Measurements from ENCODE around the gene GSX2.
"Not testable (repeated sequence)": the region's sequence is repeated elsewhere in the genome, so short reads cannot be mapped to it uniquely, and the experiment has no call there.

Gene GSX2

GRCh38 chr4:54099748-54100574 lies at the start of gene GSX2:
TSS of gene GSX2 (plus strand) at chr4:54100163. CDS start at chr4:54100345, 182 bp downstream.
- Histone ChIP-seq H3K4me1 (ENCODE audit: control insufficient read depth, insufficient read depth, low read length) (peaks cover 30% of the 10 kb centered on the region), H3K9me3 (ENCODE audit: control insufficient read depth in 2 of 2, low read length in 2 of 2) (no peaks in the 10 kb centered on the region), H3K27ac (ENCODE audit: low read length) (no peak within 1 kb of the TSS), H3K9ac (ENCODE audit: low read length in 2 of 2) (no peak within 1 kb of the TSS), H3K4me3 (ENCODE audit: low read length in 2 of 2) (peak within 1 kb of the TSS; percentile 37 to 64), H3K36me3 (ENCODE audit: control insufficient read depth in 2 of 2, insufficient read depth in 2 of 2, low read length in 2 of 2) (no peaks in the 10 kb centered on the region), H3K27me3 (ENCODE audit: control insufficient read depth in 1 of 2, insufficient read depth in 2 of 2, low read length in 2 of 2) (peaks cover 72 to 93% of the 10 kb centered on the region in 2 donors)

- H3K4me3 ChIP-seq (ENCODE audit: low read length in 2 of 2), result no peak overlapping the region
- H3K27me3 ChIP-seq (ENCODE audit: control insufficient read depth in 1 of 2, insufficient read depth in 2 of 2, low read length in 2 of 2), result no peaks in the 10 kb centered on the region
- no peak overlapping the region for H3K27ac ChIP-seq (ENCODE audit: low read length)
- no peaks in the 10 kb centered on the region for H3K9me3 ChIP-seq (ENCODE audit: control insufficient read depth in 2 of 2, low read length in 2 of 2)
- peaks cover 3 to 5% of the 10 kb centered on the region in 2 donors for H3K36me3 ChIP-seq (ENCODE audit: control insufficient read depth in 2 of 2, insufficient read depth in 2 of 2, low read length in 2 of 2)
- H3K4me1 ChIP-seq (ENCODE audit: control insufficient read depth, insufficient read depth, low read length), result no peaks in the 10 kb centered on the region
- H3K9ac ChIP-seq (ENCODE audit: low read length in 2 of 2), result no peak overlapping the region
These were observed 49.6 kb upstream of the GSX2 start for GRCh38 chr4:54050214-54050904.

GRCh38 chr4:54053322-54053721 lies 46.6 kb upstream of the GSX2 start:
- H3K27me3 ChIP-seq (ENCODE audit: control insufficient read depth in 1 of 2, insufficient read depth in 2 of 2, low read length in 2 of 2); H3K27ac ChIP-seq (ENCODE audit: low read length); H3K4me1 ChIP-seq (ENCODE audit: control insufficient read depth, insufficient read depth, low read length); H3K36me3 ChIP-seq (ENCODE audit: control insufficient read depth in 2 of 2, insufficient read depth in 2 of 2, low read length in 2 of 2); H3K9me3 ChIP-seq (ENCODE audit: control insufficient read depth in 2 of 2, low read length in 2 of 2); H3K4me3 ChIP-seq (ENCODE audit: low read length in 2 of 2); H3K9ac ChIP-seq (ENCODE audit: low read length in 2 of 2): not testable (repeated sequence)

GRCh38 chr4:54054501-54054900 lies 45.5 kb upstream of the GSX2 start:
- Histone ChIP-seq H3K9me3 (ENCODE audit: control insufficient read depth in 2 of 2, low read length in 2 of 2) (no peaks in the 10 kb centered on the region), H3K27me3 (ENCODE audit: control insufficient read depth in 1 of 2, insufficient read depth in 2 of 2, low read length in 2 of 2) (no peaks in the 10 kb centered on the region), H3K9ac (ENCODE audit: low read length in 2 of 2) (no peak overlapping the region), H3K36me3 (ENCODE audit: control insufficient read depth in 2 of 2, insufficient read depth in 2 of 2, low read length in 2 of 2) (no peaks in the 10 kb centered on the region), H3K4me3 (ENCODE audit: low read length in 2 of 2) (no peak overlapping the region), H3K27ac (ENCODE audit: low read length) (no peak overlapping the region), H3K4me1 (ENCODE audit: control insufficient read depth, insufficient read depth, low read length) (no peaks in the 10 kb centered on the region)

DNA sequence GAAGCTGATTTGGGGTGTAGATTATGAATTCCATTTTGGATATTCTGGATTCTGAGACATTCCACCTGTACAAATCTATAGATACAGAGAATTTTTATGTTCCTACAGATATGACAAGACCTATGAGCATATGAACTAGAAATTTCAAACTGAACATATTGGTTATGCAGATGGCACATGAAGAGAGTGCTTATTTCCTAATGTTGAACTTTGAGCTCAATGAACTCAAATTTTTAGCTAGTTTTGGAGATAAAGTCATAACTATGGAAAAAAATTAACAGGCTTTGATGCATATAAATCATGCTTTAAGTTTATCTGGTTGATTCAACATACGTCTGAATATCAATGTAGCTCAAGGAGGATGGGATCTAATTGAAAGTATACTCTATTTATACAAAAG lies 44.5 kb upstream of the GSX2 start:
- Histone ChIP-seq H3K4me1 (ENCODE audit: control insufficient read depth, insufficient read depth, low read length) (no peaks in the 10 kb centered on the region), H3K27ac (ENCODE audit: low read length) (no peak overlapping the region), H3K27me3 (ENCODE audit: control insufficient read depth in 1 of 2, insufficient read depth in 2 of 2, low read length in 2 of 2) (no peaks in the 10 kb centered on the region), H3K9ac (ENCODE audit: low read length in 2 of 2) (no peak overlapping the region), H3K36me3 (ENCODE audit: control insufficient read depth in 2 of 2, insufficient read depth in 2 of 2, low read length in 2 of 2) (no peaks in the 10 kb centered on the region), H3K4me3 (ENCODE audit: low read length in 2 of 2) (no peak overlapping the region), H3K9me3 (ENCODE audit: control insufficient read depth in 2 of 2, low read length in 2 of 2) (no peaks in the 10 kb centered on the region)

DNA sequence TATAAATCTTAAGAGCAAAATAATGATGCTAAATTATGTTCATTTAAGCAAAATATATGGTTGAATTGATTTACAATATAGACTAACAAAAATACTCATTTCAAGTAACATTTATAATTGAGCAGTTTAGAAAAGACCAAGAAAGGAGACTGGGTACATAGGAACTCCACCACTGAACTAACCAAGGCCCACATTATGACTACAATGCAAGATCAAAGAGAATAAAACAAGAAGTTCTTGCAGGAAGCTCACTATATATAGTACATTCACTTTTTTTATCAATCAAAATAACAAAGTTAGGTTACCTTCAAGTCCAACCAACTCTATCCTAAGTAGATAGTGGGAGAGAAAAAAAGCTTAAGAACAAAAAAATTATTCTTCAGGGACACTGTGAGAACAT lies 43.6 kb upstream of the GSX2 start:
- H3K4me1 ChIP-seq (ENCODE audit: control insufficient read depth, insufficient read depth, low read length), result no peaks in the 10 kb centered on the region

DNA sequence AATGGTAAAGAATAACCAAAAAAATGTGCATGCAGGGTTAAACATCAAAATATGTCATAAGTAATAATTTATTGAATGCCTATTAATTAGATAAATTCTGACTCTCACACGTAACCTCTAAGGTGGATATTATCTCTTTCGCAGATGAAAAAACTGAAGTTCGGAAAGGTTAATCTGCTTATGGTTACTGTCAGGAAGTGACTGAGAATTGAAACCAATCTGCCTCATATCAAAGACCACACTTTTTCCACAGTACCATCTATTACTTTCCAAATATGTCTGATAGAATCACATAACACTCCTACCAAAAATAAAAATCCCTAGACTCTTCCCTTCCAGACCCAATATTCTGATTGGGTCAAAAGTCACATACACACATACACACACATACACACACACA lies 41.8 kb upstream of the GSX2 start:
- H3K27ac ChIP-seq (ENCODE audit: low read length), result no peak overlapping the region
- H3K27me3 ChIP-seq (ENCODE audit: control insufficient read depth in 1 of 2, insufficient read depth in 2 of 2, low read length in 2 of 2), result no peaks in the 10 kb centered on the region
- no peaks in the 10 kb centered on the region for H3K4me1 ChIP-seq (ENCODE audit: control insufficient read depth, insufficient read depth, low read length)
- H3K4me3 ChIP-seq (ENCODE audit: low read length in 2 of 2), result no peak overlapping the region
- no peaks in the 10 kb centered on the region for H3K9me3 ChIP-seq (ENCODE audit: control insufficient read depth in 2 of 2, low read length in 2 of 2)
- no peak overlapping the region for H3K9ac ChIP-seq (ENCODE audit: low read length in 2 of 2)
- no peaks in the 10 kb centered on the region for H3K36me3 ChIP-seq (ENCODE audit: control insufficient read depth in 2 of 2, insufficient read depth in 2 of 2, low read length in 2 of 2)

More for the DNA sequence above, 43.6 kb upstream of the GSX2 start:
- no peak overlapping the region for H3K27ac ChIP-seq (ENCODE audit: low read length)
- no peak overlapping the region for H3K4me3 ChIP-seq (ENCODE audit: low read length in 2 of 2)
- H3K9me3 ChIP-seq (ENCODE audit: control insufficient read depth in 2 of 2, low read length in 2 of 2), result no peaks in the 10 kb centered on the region
- no peak overlapping the region for H3K9ac ChIP-seq (ENCODE audit: low read length in 2 of 2)
- no peaks in the 10 kb centered on the region for H3K36me3 ChIP-seq (ENCODE audit: control insufficient read depth in 2 of 2, insufficient read depth in 2 of 2, low read length in 2 of 2)
- no peaks in the 10 kb centered on the region for H3K27me3 ChIP-seq (ENCODE audit: control insufficient read depth in 1 of 2, insufficient read depth in 2 of 2, low read length in 2 of 2)

DNA sequence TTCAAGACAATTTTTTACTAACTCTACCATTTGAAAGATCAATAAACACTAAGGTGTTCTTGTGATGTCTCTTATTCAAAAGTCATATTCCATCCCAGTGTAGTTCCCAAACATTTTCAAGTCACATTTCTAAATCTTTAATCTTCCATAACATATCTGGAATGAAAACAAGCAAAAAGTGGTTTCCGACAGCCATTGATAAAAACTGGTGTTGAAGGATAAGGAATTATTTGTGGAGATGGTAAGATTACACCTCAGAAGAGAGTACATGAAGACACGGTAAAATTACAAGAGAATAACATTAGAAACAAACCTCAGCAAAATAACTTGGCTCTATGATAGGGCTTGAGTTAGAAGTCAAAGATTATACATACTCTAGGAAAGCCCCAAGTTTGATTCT lies 39.8 kb upstream of the GSX2 start:
- Histone ChIP-seq H3K9ac (ENCODE audit: low read length in 2 of 2) (no peak overlapping the region), H3K36me3 (ENCODE audit: control insufficient read depth in 2 of 2, insufficient read depth in 2 of 2, low read length in 2 of 2) (no peaks in the 10 kb centered on the region), H3K9me3 (ENCODE audit: control insufficient read depth in 2 of 2, low read length in 2 of 2) (no peaks in the 10 kb centered on the region), H3K27ac (ENCODE audit: low read length) (no peak overlapping the region), H3K27me3 (ENCODE audit: control insufficient read depth in 1 of 2, insufficient read depth in 2 of 2, low read length in 2 of 2) (no peaks in the 10 kb centered on the region), H3K4me3 (ENCODE audit: low read length in 2 of 2) (no peak overlapping the region), H3K4me1 (ENCODE audit: control insufficient read depth, insufficient read depth, low read length) (no peaks in the 10 kb centered on the region)

- H3K4me1 ChIP-seq (ENCODE audit: control insufficient read depth, insufficient read depth, low read length), result no peaks in the 10 kb centered on the region
- H3K9ac ChIP-seq (ENCODE audit: low read length in 2 of 2), result no peak overlapping the region
- no peak overlapping the region for H3K4me3 ChIP-seq (ENCODE audit: low read length in 2 of 2)
- no peaks in the 10 kb centered on the region for H3K36me3 ChIP-seq (ENCODE audit: control insufficient read depth in 2 of 2, insufficient read depth in 2 of 2, low read length in 2 of 2)
- H3K27me3 ChIP-seq (ENCODE audit: control insufficient read depth in 1 of 2, insufficient read depth in 2 of 2, low read length in 2 of 2), result no peaks in the 10 kb centered on the region
- no peak overlapping the region for H3K27ac ChIP-seq (ENCODE audit: low read length)
- no peaks in the 10 kb centered on the region for H3K9me3 ChIP-seq (ENCODE audit: control insufficient read depth in 2 of 2, low read length in 2 of 2)
These were observed 38.9 kb upstream of the GSX2 start for GRCh38 chr4:54061067-54061466.

DNA sequence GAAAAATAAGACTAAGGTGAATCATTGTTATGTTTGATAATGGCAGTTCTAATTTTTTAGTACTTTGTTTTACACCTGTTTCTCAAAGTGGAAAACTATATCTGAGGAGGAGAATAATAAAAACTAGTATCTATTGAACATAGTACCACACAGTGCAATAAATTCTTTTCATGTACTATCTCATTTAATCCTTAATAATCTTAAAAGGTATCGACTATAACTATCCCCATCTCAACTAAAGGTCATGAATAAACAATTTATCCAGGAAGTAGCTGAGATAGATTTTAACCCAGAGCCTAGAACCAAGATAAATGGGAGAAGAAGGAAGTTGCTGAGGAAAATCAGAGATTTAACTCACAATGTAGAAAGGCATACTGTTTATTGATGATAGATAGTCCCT lies 38.1 kb upstream of the GSX2 start:
- no peaks in the 10 kb centered on the region for H3K9me3 ChIP-seq (ENCODE audit: control insufficient read depth in 2 of 2, low read length in 2 of 2)
- H3K4me1 ChIP-seq (ENCODE audit: control insufficient read depth, insufficient read depth, low read length), result no peaks in the 10 kb centered on the region
- peak overlapping the region in 1 of 2 donors; percentile 9 for H3K4me3 ChIP-seq (ENCODE audit: low read length in 2 of 2)
- H3K27me3 ChIP-seq (ENCODE audit: control insufficient read depth in 1 of 2, insufficient read depth in 2 of 2, low read length in 2 of 2), result no peaks in the 10 kb centered on the region
- H3K36me3 ChIP-seq (ENCODE audit: control insufficient read depth in 2 of 2, insufficient read depth in 2 of 2, low read length in 2 of 2), result no peaks in the 10 kb centered on the region
- no peak overlapping the region for H3K27ac ChIP-seq (ENCODE audit: low read length)
- no peak overlapping the region for H3K9ac ChIP-seq (ENCODE audit: low read length in 2 of 2)

GRCh38 chr4:54062392-54062791 lies 37.6 kb upstream of the GSX2 start:
- Histone ChIP-seq H3K9me3 (ENCODE audit: control insufficient read depth in 2 of 2, low read length in 2 of 2) (no peaks in the 10 kb centered on the region), H3K27me3 (ENCODE audit: control insufficient read depth in 1 of 2, insufficient read depth in 2 of 2, low read length in 2 of 2) (no peaks in the 10 kb centered on the region), H3K9ac (ENCODE audit: low read length in 2 of 2) (peak overlapping the region in 1 of 2 donors; percentile 69), H3K27ac (ENCODE audit: low read length) (no peak overlapping the region), H3K4me1 (ENCODE audit: control insufficient read depth, insufficient read depth, low read length) (no peaks in the 10 kb centered on the region), H3K36me3 (ENCODE audit: control insufficient read depth in 2 of 2, insufficient read depth in 2 of 2, low read length in 2 of 2) (no peaks in the 10 kb centered on the region), H3K4me3 (ENCODE audit: low read length in 2 of 2) (peak overlapping the region; percentile 69 to 97)

Measured in stomach smooth muscle (tissue), 2 donors.